ENCODE data around the gene F10.
A peak's percentile ranks its signal among the peaks of the same experiment; 100 is the strongest.
"Not testable (repeated sequence)": the region's sequence is repeated elsewhere in the genome, so short reads cannot be mapped to it uniquely, and the experiment has no call there.

F10 gene

GRCh38 chr13:113105032-113105920 lies 17.3 kb upstream of the F10 start, which contains the start of gene F7:
Gene F7, plus strand, starts transcription at chr13:113105791. Its CDS starts 51 bp downstream, at chr13:113105842.
- Histone ChIP-seq H3K27ac (ENCODE audit: low read depth, low read length) (no peak within 1 kb of the TSS), H3K4me1 (ENCODE audit: control insufficient read depth, insufficient read depth, low read length, unreplicated experiment) (no peaks in the 10 kb centered on the region), H2AFZ (ENCODE audit: low read length, unreplicated experiment) (no peak within 1 kb of the TSS), H3K79me2 (ENCODE audit: control insufficient read depth, insufficient read depth, low read length, unreplicated experiment) (no peaks in the 10 kb centered on the region), H3K4me3 (ENCODE audit: low read depth, low read length) (no peak within 1 kb of the TSS), H3K36me3 (ENCODE audit: insufficient read depth, low read length) (no peaks in the 10 kb centered on the region), H3K27me3 (ENCODE audit: insufficient read depth, low read length) (peaks cover 12% of the 10 kb centered on the region)

GRCh38 chr13:113105921-113106452 lies 16.6 kb upstream of the F10 start:
- H2AFZ ChIP-seq (ENCODE audit: low read length, unreplicated experiment): no peak overlapping the region
- H3K4me1 ChIP-seq (ENCODE audit: control insufficient read depth, insufficient read depth, low read length, unreplicated experiment): no peaks in the 10 kb centered on the region
- no peak overlapping the region for H3K4me3 ChIP-seq (ENCODE audit: low read depth, low read length)
- H3K36me3 ChIP-seq (ENCODE audit: insufficient read depth, low read length): no peaks in the 10 kb centered on the region
- no peaks in the 10 kb centered on the region for H3K79me2 ChIP-seq (ENCODE audit: control insufficient read depth, insufficient read depth, low read length, unreplicated experiment)
- H3K27ac ChIP-seq (ENCODE audit: low read depth, low read length): no peak overlapping the region
- peaks cover 19% of the 10 kb centered on the region for H3K27me3 ChIP-seq (ENCODE audit: insufficient read depth, low read length)

GRCh38 chr13:113106711-113107351 lies 15.8 kb upstream of the F10 start:
- Histone ChIP-seq H3K27ac (ENCODE audit: low read depth, low read length) (no peak overlapping the region), H3K27me3 (ENCODE audit: insufficient read depth, low read length) (peaks cover 21% of the 10 kb centered on the region), H3K4me3 (ENCODE audit: low read depth, low read length) (no peak overlapping the region), H3K36me3 (ENCODE audit: insufficient read depth, low read length) (no peaks in the 10 kb centered on the region), H3K79me2 (ENCODE audit: control insufficient read depth, insufficient read depth, low read length, unreplicated experiment) (no peaks in the 10 kb centered on the region), H2AFZ (ENCODE audit: low read length, unreplicated experiment) (no peak overlapping the region), H3K4me1 (ENCODE audit: control insufficient read depth, insufficient read depth, low read length, unreplicated experiment) (no peaks in the 10 kb centered on the region)

- H3K4me1 ChIP-seq (ENCODE audit: control insufficient read depth, insufficient read depth, low read length, unreplicated experiment); H2AFZ ChIP-seq (ENCODE audit: low read length, unreplicated experiment); H3K4me3 ChIP-seq (ENCODE audit: low read depth, low read length); H3K36me3 ChIP-seq (ENCODE audit: insufficient read depth, low read length); H3K27ac ChIP-seq (ENCODE audit: low read depth, low read length); H3K79me2 ChIP-seq (ENCODE audit: control insufficient read depth, insufficient read depth, low read length, unreplicated experiment): not testable (repeated sequence)
- H3K27me3 ChIP-seq (ENCODE audit: insufficient read depth, low read length): peaks cover 21% of the 10 kb centered on the region
These were observed 14.1 kb upstream of the F10 start for GRCh38 chr13:113108521-113108920.

GRCh38 chr13:113109151-113110047 lies 13.2 kb upstream of the F10 start:
- Histone ChIP-seq H3K4me3 (ENCODE audit: low read depth, low read length) (0 out of 2 replicates have a peak overlapping the region, but pooled peaks have one; percentile 63), H3K4me1 (ENCODE audit: control insufficient read depth, insufficient read depth, low read length, unreplicated experiment) (no peaks in the 10 kb centered on the region), H3K36me3 (ENCODE audit: insufficient read depth, low read length) (no peaks in the 10 kb centered on the region), H3K27ac (ENCODE audit: low read depth, low read length) (no peak overlapping the region), H3K79me2 (ENCODE audit: control insufficient read depth, insufficient read depth, low read length, unreplicated experiment) (no peaks in the 10 kb centered on the region), H3K27me3 (ENCODE audit: insufficient read depth, low read length) (peaks cover 21% of the 10 kb centered on the region), H2AFZ (ENCODE audit: low read length, unreplicated experiment) (no peak overlapping the region)

- Histone ChIP-seq H3K27me3 (ENCODE audit: insufficient read depth, low read length) (peaks cover 21% of the 10 kb centered on the region), H3K27ac (ENCODE audit: low read depth, low read length) (no peak overlapping the region), H3K79me2 (ENCODE audit: control insufficient read depth, insufficient read depth, low read length, unreplicated experiment) (no peaks in the 10 kb centered on the region), H2AFZ (ENCODE audit: low read length, unreplicated experiment) (no peak overlapping the region), H3K4me1 (ENCODE audit: control insufficient read depth, insufficient read depth, low read length, unreplicated experiment) (no peaks in the 10 kb centered on the region), H3K4me3 (ENCODE audit: low read depth, low read length) (peak overlapping the region; percentile 63), H3K36me3 (ENCODE audit: insufficient read depth, low read length) (no peaks in the 10 kb centered on the region)
These were observed 12.3 kb upstream of the F10 start for GRCh38 chr13:113110048-113110851.

GRCh38 chr13:113110852-113111315 lies 11.7 kb upstream of the F10 start:
- Histone ChIP-seq H3K27me3 (ENCODE audit: insufficient read depth, low read length) (peaks cover 21% of the 10 kb centered on the region), H3K36me3 (ENCODE audit: insufficient read depth, low read length) (no peaks in the 10 kb centered on the region), H3K4me3 (ENCODE audit: low read depth, low read length) (peak overlapping the region; percentile 63), H3K79me2 (ENCODE audit: control insufficient read depth, insufficient read depth, low read length, unreplicated experiment) (no peaks in the 10 kb centered on the region), H3K4me1 (ENCODE audit: control insufficient read depth, insufficient read depth, low read length, unreplicated experiment) (no peaks in the 10 kb centered on the region), H2AFZ (ENCODE audit: low read length, unreplicated experiment) (no peak overlapping the region), H3K27ac (ENCODE audit: low read depth, low read length) (no peak overlapping the region)

GRCh38 chr13:113111821-113112220 lies 10.8 kb upstream of the F10 start:
- peaks cover 21% of the 10 kb centered on the region for H3K27me3 ChIP-seq (ENCODE audit: insufficient read depth, low read length)
- H3K4me1 ChIP-seq (ENCODE audit: control insufficient read depth, insufficient read depth, low read length, unreplicated experiment); H3K79me2 ChIP-seq (ENCODE audit: control insufficient read depth, insufficient read depth, low read length, unreplicated experiment); H3K36me3 ChIP-seq (ENCODE audit: insufficient read depth, low read length); H2AFZ ChIP-seq (ENCODE audit: low read length, unreplicated experiment); H3K4me3 ChIP-seq (ENCODE audit: low read depth, low read length); H3K27ac ChIP-seq (ENCODE audit: low read depth, low read length): not testable (repeated sequence)

- H3K36me3 ChIP-seq (ENCODE audit: insufficient read depth, low read length); H2AFZ ChIP-seq (ENCODE audit: low read length, unreplicated experiment); H3K27ac ChIP-seq (ENCODE audit: low read depth, low read length); H3K4me1 ChIP-seq (ENCODE audit: control insufficient read depth, insufficient read depth, low read length, unreplicated experiment); H3K79me2 ChIP-seq (ENCODE audit: control insufficient read depth, insufficient read depth, low read length, unreplicated experiment); H3K4me3 ChIP-seq (ENCODE audit: low read depth, low read length): not testable (repeated sequence)
- peaks cover 21% of the 10 kb centered on the region for H3K27me3 ChIP-seq (ENCODE audit: insufficient read depth, low read length)
These were observed 10.1 kb upstream of the F10 start for GRCh38 chr13:113112475-113112874.
